Mesendoderm (in vitro differentiated cells): ENCODE data around the gene FAM76B.

Experiments
- DNase-seq: peaks from one replicate; pipeline ENCODE4 v3.0.0; 2013
- H2AK5ac ChIP-seq: 2 replicates; pipeline ENCODE4 v1.6.1; 2013; ENCODE audit warnings: low read length, inconsistent platforms
- H2BK120ac ChIP-seq: 2 replicates; pipeline ENCODE4 v1.6.1; 2013; ENCODE audit warnings: low read depth, mild to moderate bottlenecking, low read length, moderate library complexity, mixed read lengths
- H2BK15ac ChIP-seq: replicated peaks from 2 replicates; pipeline ENCODE4 v1.6.1; 2013; ENCODE audit warnings: low read depth, mild to moderate bottlenecking, moderate library complexity
- H2BK5ac ChIP-seq: 2 replicates; pipeline ENCODE4 v1.6.1; 2013; ENCODE audit warnings: low read length, inconsistent platforms
- H3K18ac ChIP-seq: 2 replicates; pipeline ENCODE4 v1.6.1; 2013; ENCODE audit warnings: mild to moderate bottlenecking, low read length, mixed read lengths
- H3K23ac ChIP-seq: one replicate; pipeline ENCODE4 v1.6.1; 2013; ENCODE audit warnings: low read length
- H3K27ac ChIP-seq: 2 replicates; pipeline ENCODE4 v1.5.1; 2013; ENCODE audit warnings: low read depth, mild to moderate bottlenecking, inconsistent platforms, low read length, moderate library complexity
- H3K27me3 ChIP-seq: 2 replicates; pipeline ENCODE4 v1.6.1; 2013; ENCODE audit warnings: low read length, control low read depth, mild to moderate bottlenecking, inconsistent platforms; ENCODE audit not compliant: insufficient read depth, poor library complexity
- H3K36me3 ChIP-seq: 2 replicates; pipeline ENCODE4 v1.6.1; 2013; ENCODE audit warnings: low read length, inconsistent platforms; ENCODE audit not compliant: control insufficient read depth, insufficient read depth
- H3K4ac ChIP-seq: one replicate; pipeline ENCODE4 v1.6.1; 2013; ENCODE audit warnings: low read depth, mild to moderate bottlenecking, low read length, moderate library complexity
- H3K4me1 ChIP-seq: 2 replicates; pipeline ENCODE4 v1.6.1; 2013; ENCODE audit warnings: low read depth, low read length, inconsistent platforms; ENCODE audit not compliant: control insufficient read depth
- H3K4me2 ChIP-seq: 2 replicates; pipeline ENCODE4 v1.6.1; 2013; ENCODE audit warnings: low read length
- H3K4me3 ChIP-seq: 2 replicates; pipeline ENCODE4 v1.5.1; 2013; ENCODE audit warnings: mild to moderate bottlenecking, low read length
- H3K56ac ChIP-seq: one replicate; pipeline ENCODE4 v1.6.1; 2013; ENCODE audit warnings: low read length
- H3K79me1 ChIP-seq: 2 replicates; pipeline ENCODE4 v1.6.1; 2013; ENCODE audit warnings: low read length, inconsistent platforms
- H3K79me2 ChIP-seq: 2 replicates; pipeline ENCODE4 v1.6.1; 2013; ENCODE audit warnings: mild to moderate bottlenecking, low read length; ENCODE audit not compliant: control insufficient read depth, insufficient read depth
- H3K9ac ChIP-seq: 2 replicates; pipeline ENCODE4 v1.6.1; 2013; ENCODE audit warnings: low read length, inconsistent platforms
- H4K5ac ChIP-seq: one replicate; pipeline ENCODE4 v1.6.1; 2013; ENCODE audit warnings: low read length
- H4K8ac ChIP-seq: one replicate; pipeline ENCODE4 v1.6.1; 2013; ENCODE audit warnings: low read depth, mild to moderate bottlenecking, control low read depth, low read length, moderate library complexity
- WGBS: extraction: QIAGEN DNeasy Blood & Tissue Kit; methylation state at CpG from one replicate; pipeline ENCODE4 v1.1.7; 2013; ENCODE audit warnings: low lambda C conversion rate, missing lambda C conversion rate; ENCODE audit not compliant: insufficient coverage; ENCODE audit errors: extremely low coverage; 5-methylcytosine and 5-hydroxymethylcytosine counted together

Gene FAM76B

GRCh38 chr11:95778699-95779098 is 10.9 kb downstream of the FAM76B start:
- no peak overlapping the region for H3K9ac ChIP-seq
- no peak overlapping the region for H2BK120ac ChIP-seq
- H2BK15ac ChIP-seq, result no peak overlapping the region
- no peak overlapping the region for H3K27ac ChIP-seq
- DNase-seq, result no peak
- H3K79me2 ChIP-seq, result no peaks in the 10 kb centered on the region
- H3K23ac ChIP-seq, result no peak overlapping the region
- H3K79me1 ChIP-seq, result no peaks in the 10 kb centered on the region
- WGBS, result 100% methylated on average over 2 of the region's 3 CpGs
- no peak overlapping the region for H4K5ac ChIP-seq
- no peak overlapping the region for H4K8ac ChIP-seq
- no peak overlapping the region for H2BK5ac ChIP-seq
- H3K4me3 ChIP-seq, result no peak overlapping the region
- H3K18ac ChIP-seq, result no peak overlapping the region
- H3K36me3 ChIP-seq, result peaks cover 3% of the 10 kb centered on the region
- H2AK5ac ChIP-seq, result no peak overlapping the region
- H3K4me1 ChIP-seq, result no peaks in the 10 kb centered on the region
- no peak overlapping the region for H3K56ac ChIP-seq
- H3K4ac ChIP-seq, result no peak overlapping the region
- no peaks in the 10 kb centered on the region for H3K27me3 ChIP-seq
- H3K4me2 ChIP-seq, result no peak overlapping the region

- no peak overlapping the region for H3K4me3 ChIP-seq
Measured at GRCh38 chr11:95776859-95777258, 12.7 kb downstream of the FAM76B start.

GRCh38 chr11:95768521-95768920 is 21.1 kb downstream of the FAM76B start:
- H3K9ac ChIP-seq, result no peak overlapping the region
- no peak overlapping the region for H2BK5ac ChIP-seq
- no peak overlapping the region for H3K56ac ChIP-seq
- H3K18ac ChIP-seq, result no peak overlapping the region
- no peaks in the 10 kb centered on the region for H3K36me3 ChIP-seq
- no peak overlapping the region for H2BK15ac ChIP-seq
- no peak overlapping the region for H3K4ac ChIP-seq
- no peak overlapping the region for H3K23ac ChIP-seq
- no peak overlapping the region for H3K27ac ChIP-seq
- H2BK120ac ChIP-seq, result no peak overlapping the region
- DNase-seq, result peak; percentile 55
- no peak overlapping the region for H2AK5ac ChIP-seq
- no peak overlapping the region for H3K4me2 ChIP-seq
- no peaks in the 10 kb centered on the region for H3K79me2 ChIP-seq
- no peak overlapping the region for H4K5ac ChIP-seq
- no peaks in the 10 kb centered on the region for H3K4me1 ChIP-seq
- H3K27me3 ChIP-seq, result no peaks in the 10 kb centered on the region
- no peak overlapping the region for H3K4me3 ChIP-seq
- no CpG with 5 or more reads among the region's 2 CpGs for WGBS
- no peaks in the 10 kb centered on the region for H3K79me1 ChIP-seq
- H4K8ac ChIP-seq, result no peak overlapping the region

More at GRCh38 chr11:95776859-95777258, 12.7 kb downstream of the FAM76B start:
- Histone ChIP-seq H3K4me1 (no peaks in the 10 kb centered on the region), H2BK15ac (no peak overlapping the region), H3K9ac (no peak overlapping the region), H3K27ac (no peak overlapping the region), H3K4me2 (no peak overlapping the region), H3K27me3 (no peaks in the 10 kb centered on the region), H3K23ac (no peak overlapping the region), H2BK120ac (no peak overlapping the region), H3K79me2 (no peaks in the 10 kb centered on the region), H4K8ac (no peak overlapping the region), H4K5ac (no peak overlapping the region), H3K18ac (no peak overlapping the region), H2AK5ac (no peak overlapping the region), H2BK5ac (no peak overlapping the region), H3K4ac (no peak overlapping the region), H3K79me1 (no peaks in the 10 kb centered on the region), H3K36me3 (peaks cover 2% of the 10 kb centered on the region), H3K56ac (no peak overlapping the region)
- DNase-seq, result no peak

- H3K79me1 ChIP-seq, result no peaks in the 10 kb centered on the region
- H2BK5ac ChIP-seq, result no peak overlapping the region
Measured at GRCh38 chr11:95767498-95767897, 22.1 kb downstream of the FAM76B start.

GRCh38 chr11:95766701-95767100 is 22.9 kb downstream of the FAM76B start:
- no peak overlapping the region for H2AK5ac ChIP-seq
- H3K27me3 ChIP-seq, result no peaks in the 10 kb centered on the region
- no peak overlapping the region for H3K56ac ChIP-seq
- H2BK15ac ChIP-seq, result no peak overlapping the region
- H3K36me3 ChIP-seq, result no peaks in the 10 kb centered on the region
- H3K4ac ChIP-seq, result no peak overlapping the region
- H4K8ac ChIP-seq, result no peak overlapping the region
- H3K4me1 ChIP-seq, result no peaks in the 10 kb centered on the region
- DNase-seq, result no peak
- H3K79me1 ChIP-seq, result no peaks in the 10 kb centered on the region
- no peak overlapping the region for H2BK5ac ChIP-seq
- no peak overlapping the region for H3K23ac ChIP-seq
- H3K4me2 ChIP-seq, result no peak overlapping the region
- no CpG with 5 or more reads among the region's 3 CpGs for WGBS
- no peak overlapping the region for H3K9ac ChIP-seq
- no peak overlapping the region for H3K4me3 ChIP-seq
- no peaks in the 10 kb centered on the region for H3K79me2 ChIP-seq
- no peak overlapping the region for H3K18ac ChIP-seq
- H2BK120ac ChIP-seq, result no peak overlapping the region
- H3K27ac ChIP-seq, result no peak overlapping the region
- no peak overlapping the region for H4K5ac ChIP-seq

More at GRCh38 chr11:95767498-95767897, 22.1 kb downstream of the FAM76B start:
- Histone ChIP-seq H3K4me3 (no peak overlapping the region), H3K4me2 (no peak overlapping the region), H3K27me3 (no peaks in the 10 kb centered on the region), H3K4me1 (no peaks in the 10 kb centered on the region), H2BK15ac (no peak overlapping the region), H3K9ac (no peak overlapping the region), H3K18ac (no peak overlapping the region), H3K4ac (no peak overlapping the region), H3K79me2 (no peaks in the 10 kb centered on the region), H3K56ac (no peak overlapping the region), H3K23ac (no peak overlapping the region), H4K8ac (no peak overlapping the region), H2BK120ac (no peak overlapping the region), H4K5ac (no peak overlapping the region), H3K36me3 (no peaks in the 10 kb centered on the region), H3K27ac (no peak overlapping the region), H2AK5ac (no peak overlapping the region)
- WGBS, result no CpG with 5 or more reads among the region's 1 CpG
- no peak for DNase-seq

GRCh38 chr11:95764267-95764898 is 25.2 kb downstream of the FAM76B start:
- Histone ChIP-seq H3K56ac (no peak overlapping the region), H2BK15ac (no peak overlapping the region), H3K79me1 (no peaks in the 10 kb centered on the region), H4K8ac (no peak overlapping the region), H3K4me2 (no peak overlapping the region), H3K9ac (no peak overlapping the region), H4K5ac (no peak overlapping the region), H2BK120ac (no peak overlapping the region), H3K4ac (no peak overlapping the region), H2BK5ac (no peak overlapping the region), H3K79me2 (no peaks in the 10 kb centered on the region), H3K36me3 (no peaks in the 10 kb centered on the region), H2AK5ac (no peak overlapping the region), H3K4me1 (no peaks in the 10 kb centered on the region), H3K27me3 (no peaks in the 10 kb centered on the region), H3K23ac (no peak overlapping the region), H3K4me3 (no peak overlapping the region), H3K27ac (no peak overlapping the region), H3K18ac (no peak overlapping the region)
- DNase-seq, result peak; percentile 49
- WGBS, result no CpG with 5 or more reads among the region's 4 CpGs
